Spleen (tissue), 7 donors: ENCODE data around the gene DPM2.

Source experiments
- POLR2A ChIP-seq, 3 donors: fragments of 450-650 bp; IDR thresholded peaks; one replicate each; pipeline ENCODE4 v1.5.1; 2017; ENCODE audit warnings: antibody characterized with exemption in 3 of 3, mild to moderate bottlenecking in 1 of 3
- TF ChIP-seq, protein P1 (sequence below), 11 experiments: fragments of 200-600 bp in 7 of 11; fragments of 450-650 bp in 4 of 11; sonication (generic) in 4 of 11; IDR thresholded peaks in 8 of 11; conservative IDR thresholded peaks in 3 of 11; 1 replicate in 7 of 11; 2 replicates in 4 of 11; pipeline versions ENCODE4 v1.4.0 to v1.8.0; 2016 to 2021; ENCODE audit warnings: antibody characterized with exemption in 11 of 11, inconsistent platforms in 4 of 11, mild to moderate bottlenecking in 1 of 11
- donor health status: DM: no; HTN: no; CAD: no; lungs with moderate emphysema.
- donor health status: DM: no; HTN: no; CAD: no.
- donor health status: DM: no; HTN: no; CAD: no.

GRCh38 chr9:127945338-127945737 is 7.7 kb upstream of the DPM2 start:
- TF ChIP-seq POLR2A (IDR thresholded peaks at IDR 0.05), result no peak
- TF ChIP-seq, protein P1, sequence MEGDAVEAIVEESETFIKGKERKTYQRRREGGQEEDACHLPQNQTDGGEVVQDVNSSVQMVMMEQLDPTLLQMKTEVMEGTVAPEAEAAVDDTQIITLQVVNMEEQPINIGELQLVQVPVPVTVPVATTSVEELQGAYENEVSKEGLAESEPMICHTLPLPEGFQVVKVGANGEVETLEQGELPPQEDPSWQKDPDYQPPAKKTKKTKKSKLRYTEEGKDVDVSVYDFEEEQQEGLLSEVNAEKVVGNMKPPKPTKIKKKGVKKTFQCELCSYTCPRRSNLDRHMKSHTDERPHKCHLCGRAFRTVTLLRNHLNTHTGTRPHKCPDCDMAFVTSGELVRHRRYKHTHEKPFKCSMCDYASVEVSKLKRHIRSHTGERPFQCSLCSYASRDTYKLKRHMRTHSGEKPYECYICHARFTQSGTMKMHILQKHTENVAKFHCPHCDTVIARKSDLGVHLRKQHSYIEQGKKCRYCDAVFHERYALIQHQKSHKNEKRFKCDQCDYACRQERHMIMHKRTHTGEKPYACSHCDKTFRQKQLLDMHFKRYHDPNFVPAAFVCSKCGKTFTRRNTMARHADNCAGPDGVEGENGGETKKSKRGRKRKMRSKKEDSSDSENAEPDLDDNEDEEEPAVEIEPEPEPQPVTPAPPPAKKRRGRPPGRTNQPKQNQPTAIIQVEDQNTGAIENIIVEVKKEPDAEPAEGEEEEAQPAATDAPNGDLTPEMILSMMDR (IDR thresholded peaks at IDR 0.05 in 8 of 11, conservative IDR thresholded peaks at IDR 0.05 in 3 of 11), result no peak
